CD4-positive, alpha-beta T cell treated with Interleukin-17A for 1 hour (primary cell): ENCODE measurements around the gene PLCB1.
A peak's percentile ranks its signal among the peaks of the same experiment; 100 is the strongest.
"Not testable (repeated sequence)": the region's sequence is repeated elsewhere in the genome, so short reads cannot be mapped to it uniquely, and the experiment has no call there.

ENCODE experiments used
- DNase-seq: peaks from one replicate; pipeline ENCODE4 v3.0.0-alpha.2; 2020

The PLCB1 gene

DNA sequence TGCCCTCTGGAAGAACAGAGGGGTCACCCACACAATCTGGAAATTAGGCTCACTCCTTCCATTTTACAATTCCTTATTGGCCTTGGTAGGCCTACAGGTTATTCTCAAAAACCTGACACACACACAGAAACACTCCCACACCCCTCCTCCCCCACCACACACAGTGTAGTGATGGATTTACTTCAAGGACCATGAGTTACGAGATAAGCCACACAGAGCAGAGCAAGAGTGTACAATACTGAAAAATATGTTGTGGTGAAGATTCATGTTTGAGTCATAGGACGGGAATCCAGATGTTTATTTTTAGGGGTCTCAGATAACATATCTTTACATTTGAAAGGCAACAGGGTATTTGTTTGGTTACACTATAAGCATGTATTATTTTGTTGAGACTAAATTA lies 291.9 kb downstream of the PLCB1 start:
- DNase-seq = no peak

DNA sequence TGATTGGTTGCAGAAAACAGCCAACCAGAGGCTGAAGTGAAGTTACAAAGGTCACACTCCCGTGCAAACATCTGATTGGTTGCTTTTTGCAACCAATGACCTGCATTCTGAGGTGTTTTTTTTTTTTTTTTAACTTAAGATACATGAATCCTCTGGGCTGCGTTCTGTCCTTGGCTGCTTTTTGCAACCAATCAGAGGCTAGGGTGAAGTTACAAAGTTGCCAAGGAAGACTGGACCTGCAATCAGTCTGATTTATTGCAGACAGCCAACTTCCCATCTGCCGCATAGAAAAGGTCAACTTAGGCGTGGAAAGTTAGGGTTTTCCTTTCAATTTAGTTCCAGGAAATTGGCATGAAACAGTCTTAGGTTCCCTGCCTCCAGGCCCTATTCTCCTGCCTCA lies 292.9 kb downstream of the PLCB1 start:
- no peak for DNase-seq

DNA sequence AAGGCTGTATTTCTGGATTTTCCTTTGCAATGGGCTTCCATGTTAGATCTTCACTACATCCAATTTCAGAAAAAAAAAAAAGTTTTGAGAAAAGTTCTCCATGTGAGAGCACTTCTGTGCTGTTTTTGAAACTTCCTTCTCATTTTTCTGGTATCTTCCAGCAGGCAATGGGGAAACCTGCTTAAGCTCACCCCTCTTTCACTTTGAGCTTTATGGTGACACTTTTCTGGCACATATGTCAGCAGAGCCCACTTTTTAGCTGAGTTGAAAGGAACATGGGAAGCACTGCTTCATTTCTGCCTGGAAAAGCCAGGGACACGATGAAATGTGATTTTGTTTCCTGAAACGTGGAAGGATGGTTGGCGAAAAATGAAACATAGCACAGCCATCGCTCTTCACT lies 293.7 kb downstream of the PLCB1 start:
- DNase-seq = no peak

DNA sequence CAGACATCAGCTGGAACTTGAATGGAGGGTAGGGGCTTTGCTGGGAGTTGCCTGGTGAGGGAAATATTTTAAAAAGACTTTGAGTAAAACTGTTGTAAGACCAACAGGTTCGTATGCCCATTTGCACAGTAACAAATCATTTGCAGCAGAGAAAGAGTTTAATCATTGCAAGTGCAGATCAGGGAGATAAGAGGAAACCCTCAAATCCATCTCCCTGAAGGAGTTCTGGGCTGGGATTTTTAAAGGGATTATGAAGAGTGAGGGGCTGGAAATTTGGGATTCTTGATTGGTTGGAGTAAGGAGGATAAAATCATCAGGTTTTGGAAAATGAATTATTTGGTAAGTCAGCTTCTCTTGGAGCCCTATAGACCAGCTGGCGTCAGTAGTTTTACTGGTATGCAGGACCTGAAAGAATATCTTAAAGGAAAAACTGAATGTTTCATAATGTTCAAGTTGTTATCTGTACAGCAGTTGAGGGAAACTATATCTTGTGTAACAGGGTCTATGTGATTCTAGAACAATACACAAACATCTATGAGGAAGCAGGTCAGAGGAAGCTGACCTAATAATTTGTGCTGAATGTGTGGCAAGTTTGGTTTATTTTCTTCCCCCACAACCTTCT lies 295.5 kb downstream of the PLCB1 start:
- no peak for DNase-seq

DNA sequence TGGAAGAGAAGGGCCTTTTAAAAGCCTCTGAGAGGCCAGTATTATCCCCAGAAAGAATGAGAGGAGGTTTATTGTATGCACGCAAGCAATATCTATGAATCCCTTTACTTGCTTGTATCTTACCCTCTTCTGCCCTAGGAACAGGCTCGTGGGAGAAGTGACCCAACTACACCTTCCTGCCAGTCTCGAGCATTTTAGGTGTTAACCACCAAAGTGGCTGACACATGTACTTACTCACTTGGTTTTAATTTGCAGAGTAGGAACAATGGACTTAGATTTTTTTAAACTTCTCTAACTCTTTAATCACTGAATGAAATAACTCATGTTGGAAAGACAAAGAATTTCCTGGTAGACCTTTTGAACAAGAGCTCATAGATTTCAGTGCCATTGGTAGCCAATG lies 296.9 kb downstream of the PLCB1 start:
- DNase-seq = peak; percentile 10

DNA sequence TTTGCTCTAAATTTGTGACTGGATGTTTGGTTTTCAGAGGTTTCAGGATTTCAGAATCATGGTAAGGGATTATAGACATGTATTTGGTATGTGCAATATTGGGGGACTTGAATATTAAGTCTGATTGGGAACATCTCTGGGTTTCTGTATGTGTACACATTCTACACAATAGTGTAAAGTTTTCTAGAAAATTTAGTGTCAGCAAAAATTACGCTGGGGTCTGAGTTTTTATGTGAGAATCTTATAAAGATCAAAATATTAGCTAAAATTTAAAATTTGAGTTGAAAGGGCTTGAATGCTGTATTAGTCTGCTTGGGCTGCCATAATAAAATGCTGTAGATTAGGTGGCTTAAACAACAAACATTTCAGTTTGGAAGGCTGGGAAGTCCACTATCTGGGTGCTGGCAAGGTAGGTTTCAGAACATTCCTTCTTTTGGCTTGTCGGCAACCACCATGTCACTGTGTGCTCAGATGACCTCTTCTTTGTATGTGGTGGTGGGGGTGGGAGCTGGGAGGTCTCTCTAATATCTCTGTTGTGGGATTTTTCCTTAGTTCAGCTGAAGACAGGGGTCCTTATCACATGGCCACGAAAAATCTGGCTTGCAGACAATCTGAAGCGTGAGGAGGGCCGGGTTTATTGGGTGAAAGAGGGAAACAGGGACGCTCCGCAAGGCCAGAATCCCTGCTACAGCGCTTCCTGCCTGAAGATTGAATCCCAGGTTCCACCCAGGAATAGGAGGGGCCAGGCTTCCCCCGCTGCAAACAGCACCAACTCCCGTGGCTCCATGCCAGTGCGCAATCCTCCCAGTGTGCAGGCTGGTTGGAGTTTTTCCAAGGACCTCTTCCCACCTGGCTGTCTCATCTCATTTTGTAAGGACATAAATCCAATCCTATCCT lies 299.7 kb downstream of the PLCB1 start:
- DNase-seq = no peak

DNA sequence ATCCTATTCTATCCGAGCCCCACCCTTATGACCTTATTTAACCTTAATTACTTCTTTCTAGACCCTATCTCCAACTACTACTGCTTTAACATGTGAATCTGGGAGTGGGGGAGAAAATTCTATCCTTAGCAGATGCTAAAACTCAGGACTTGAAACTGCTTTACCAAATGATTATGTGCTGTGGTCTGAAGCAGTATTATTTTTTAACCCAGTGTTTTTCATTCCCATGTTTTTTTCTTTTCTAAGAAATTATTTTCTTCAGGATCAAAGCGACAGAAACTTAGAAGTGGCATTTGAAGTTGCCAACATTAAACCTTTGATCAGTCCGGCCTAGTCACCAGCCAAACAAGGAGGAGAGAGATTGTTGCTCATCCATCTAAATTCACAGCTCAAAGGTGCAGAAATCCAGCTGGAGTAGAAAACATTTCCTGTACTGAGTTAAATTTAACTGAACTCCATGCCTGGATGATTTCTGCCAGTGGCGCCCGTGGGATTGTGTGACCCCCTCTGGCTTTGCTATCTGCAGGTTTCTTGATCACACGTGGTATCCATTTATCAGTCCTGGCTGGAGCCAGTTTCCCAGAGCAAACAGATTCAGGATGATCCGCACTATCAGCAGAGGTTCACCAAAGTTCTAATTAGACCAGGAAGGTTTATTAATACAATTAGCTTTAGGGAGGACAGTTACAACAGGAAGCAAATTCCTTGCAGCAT lies 300.5 kb downstream of the PLCB1 start:
- DNase-seq = no peak

DNA sequence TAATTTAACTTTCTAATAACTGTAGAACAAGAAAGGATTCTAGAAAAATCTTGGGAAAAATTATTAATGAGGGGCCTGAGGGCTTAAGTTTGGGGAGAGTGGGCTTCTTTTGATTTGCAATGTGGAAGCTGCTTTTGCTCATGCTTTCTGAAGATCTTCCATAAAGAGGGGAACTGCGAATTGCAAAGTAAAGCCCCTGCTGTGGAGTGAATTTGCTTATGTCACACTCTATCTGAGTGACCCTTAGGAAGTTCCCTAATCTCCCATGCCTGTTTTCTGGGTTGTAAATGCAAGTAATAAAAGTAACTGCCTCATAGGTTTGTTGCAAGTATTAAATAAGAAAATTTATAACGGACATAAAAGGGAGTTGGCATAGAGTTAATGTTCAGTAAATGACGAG lies 301.2 kb downstream of the PLCB1 start:
- no peak for DNase-seq

DNA sequence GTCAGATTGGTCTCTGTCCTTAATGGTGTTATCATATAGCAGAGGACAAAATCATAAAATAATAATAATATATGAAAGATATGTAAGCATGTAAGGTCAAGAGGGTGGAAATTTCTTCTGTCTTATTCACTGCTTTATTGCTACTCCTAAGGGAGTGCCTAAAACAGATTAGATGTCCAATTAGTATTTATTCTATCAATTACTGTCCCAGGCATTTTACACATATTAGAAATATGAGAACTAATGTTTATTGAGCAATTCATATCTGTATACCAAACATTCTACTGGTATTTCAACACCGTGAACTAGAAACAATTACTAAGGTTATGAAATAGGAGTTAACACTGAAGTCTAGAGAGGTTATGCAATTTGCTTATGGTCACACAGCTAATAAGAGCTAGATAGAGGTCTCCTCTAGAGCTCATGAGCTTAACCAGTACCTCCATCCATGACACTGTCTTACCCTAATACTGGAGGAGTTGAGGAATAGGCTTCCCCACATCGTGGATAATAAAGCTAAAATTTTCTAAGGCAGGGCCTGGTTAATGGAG lies 302.3 kb downstream of the PLCB1 start:
- no peak for DNase-seq

DNA sequence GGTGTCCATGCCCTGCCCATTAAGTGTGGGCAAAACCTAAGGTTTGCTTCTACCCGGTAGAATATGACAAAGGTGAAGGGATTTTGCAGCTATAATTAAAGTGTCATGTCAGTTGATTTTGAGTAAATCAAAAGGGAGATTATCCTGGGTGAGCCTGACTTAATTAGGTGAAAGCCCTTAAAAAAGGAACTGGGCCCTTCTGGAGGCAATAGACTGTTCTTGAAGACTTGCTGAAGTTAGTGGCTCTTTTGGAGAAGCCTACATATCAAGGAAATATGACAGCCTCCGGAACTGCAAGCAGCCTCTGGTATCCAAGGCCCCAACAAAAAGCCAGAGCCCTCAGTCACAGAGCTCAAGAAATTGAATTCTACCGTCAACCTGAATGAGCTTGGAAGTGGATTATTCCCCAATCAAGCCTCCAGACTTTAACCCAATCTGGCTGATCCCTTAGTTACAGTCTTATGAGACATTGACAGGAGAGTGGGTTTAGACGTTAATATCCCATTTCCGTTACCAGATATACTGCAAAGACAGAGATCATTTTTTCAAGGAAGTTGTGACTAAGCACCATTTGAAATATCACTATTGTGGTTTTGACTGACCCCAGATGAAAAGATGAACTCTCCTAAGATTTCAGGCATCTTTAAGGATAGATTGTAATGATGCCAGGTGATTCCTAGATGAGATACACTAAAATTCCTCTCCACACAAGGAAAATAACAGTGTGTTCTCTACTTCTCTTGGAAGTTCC lies 303.4 kb downstream of the PLCB1 start:
- DNase-seq = no peak

DNA sequence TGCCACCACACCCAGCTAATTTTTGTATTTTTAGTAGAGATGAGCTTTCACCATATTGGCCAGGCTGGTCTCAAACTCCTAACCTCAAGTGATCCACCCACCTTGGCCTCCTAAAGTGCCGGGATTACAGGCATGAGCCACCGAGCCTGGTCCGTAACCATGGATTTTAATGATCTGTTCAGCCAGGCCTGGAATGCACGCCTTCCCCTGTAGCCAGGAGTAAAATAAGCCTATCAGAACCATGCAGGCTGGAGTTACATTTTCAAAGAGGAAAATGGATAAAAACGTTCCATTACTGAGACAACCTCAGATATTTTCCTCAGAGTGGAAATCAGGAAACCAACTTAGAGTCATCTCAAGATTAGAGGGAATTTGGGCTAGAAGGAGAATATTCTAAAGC lies 304.9 kb downstream of the PLCB1 start:
- not testable (repeated sequence) for DNase-seq

DNA sequence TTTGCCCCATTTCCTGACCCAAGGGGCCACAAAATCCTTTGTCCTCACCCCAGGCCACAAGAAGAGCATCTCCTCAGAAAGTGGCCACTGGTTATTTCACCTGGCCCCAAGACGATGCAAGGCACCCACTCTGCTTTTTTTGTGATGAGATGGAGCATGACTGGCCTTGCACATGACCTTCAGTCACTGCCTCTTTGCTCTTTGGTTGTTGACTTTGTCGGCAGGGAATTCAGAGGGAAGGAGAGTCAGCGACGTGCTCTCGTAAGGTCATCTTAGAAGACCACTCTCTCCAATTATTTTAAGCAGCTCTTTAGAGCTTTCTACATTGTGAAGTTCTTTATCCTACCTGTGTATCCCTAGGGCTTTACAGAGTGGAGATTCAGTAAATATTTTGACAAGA lies 306.7 kb downstream of the PLCB1 start:
- no peak for DNase-seq

DNA sequence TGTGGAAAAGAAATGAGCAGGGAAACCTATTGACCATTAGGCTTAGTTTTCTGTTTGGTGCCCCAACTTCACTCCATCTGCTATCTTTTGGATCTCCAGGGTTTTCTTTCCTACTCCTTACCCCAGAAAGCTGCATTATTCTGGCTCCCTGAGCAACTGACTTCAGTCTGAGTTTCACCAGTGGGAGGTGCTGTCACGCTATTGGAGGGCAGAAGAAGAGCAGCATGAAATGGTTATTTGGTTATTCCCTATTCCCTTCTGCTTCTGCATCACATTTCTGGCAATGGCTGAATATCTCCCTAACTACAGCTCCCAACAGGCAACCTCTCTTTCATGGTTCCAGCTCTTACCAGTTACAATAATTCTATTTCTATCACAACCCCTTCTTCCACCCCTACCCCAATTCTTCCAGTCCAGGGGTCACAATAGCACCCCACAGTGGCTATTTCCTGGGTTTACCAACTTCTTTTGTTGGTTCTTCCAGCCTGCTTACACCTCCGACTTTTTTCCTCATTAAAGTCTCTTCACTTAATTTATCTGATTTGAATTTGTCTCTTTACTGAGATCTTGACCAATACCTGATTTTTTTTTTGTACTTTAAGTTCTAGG lies 311.5 kb downstream of the PLCB1 start:
- DNase-seq = no peak

DNA sequence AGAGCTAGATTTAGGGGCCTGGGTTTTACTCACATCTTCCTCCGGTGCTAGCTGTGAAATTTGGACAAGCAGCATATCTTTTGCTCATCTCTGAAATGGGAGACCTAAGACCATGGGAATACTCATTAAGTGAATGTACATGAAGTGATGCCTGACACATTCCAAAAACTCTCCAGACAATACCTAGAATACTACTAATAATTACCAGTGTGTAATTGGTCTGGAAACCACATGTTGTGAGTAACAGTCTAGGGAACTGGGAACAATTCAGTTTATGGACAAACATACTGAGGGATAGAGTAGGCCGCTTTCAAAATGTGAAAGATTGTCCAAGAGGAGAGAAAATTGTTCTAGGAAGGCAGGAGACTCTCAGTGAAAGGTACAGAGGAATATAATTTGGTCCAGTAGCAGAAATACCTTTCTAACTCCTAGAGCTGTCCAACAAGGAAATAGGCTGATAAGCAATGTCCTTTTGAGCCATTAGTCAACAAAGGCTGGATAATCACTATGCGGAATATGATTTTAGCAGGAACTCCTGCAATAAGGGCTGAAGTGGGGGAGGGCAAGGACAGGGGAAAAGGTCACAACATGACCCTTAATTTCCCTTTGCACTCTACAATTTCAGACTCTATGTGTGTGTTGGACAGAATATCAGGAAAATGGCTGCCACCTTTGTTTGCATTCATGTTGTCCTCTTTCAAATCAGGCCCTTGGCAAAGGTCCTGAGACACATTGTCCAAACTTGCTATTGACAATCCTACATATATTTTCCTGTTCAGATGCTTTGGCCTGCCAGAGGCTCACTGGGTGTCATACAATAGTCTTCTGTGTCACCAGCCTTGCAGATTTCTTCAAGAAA lies 315.4 kb downstream of the PLCB1 start:
- no peak for DNase-seq

DNA sequence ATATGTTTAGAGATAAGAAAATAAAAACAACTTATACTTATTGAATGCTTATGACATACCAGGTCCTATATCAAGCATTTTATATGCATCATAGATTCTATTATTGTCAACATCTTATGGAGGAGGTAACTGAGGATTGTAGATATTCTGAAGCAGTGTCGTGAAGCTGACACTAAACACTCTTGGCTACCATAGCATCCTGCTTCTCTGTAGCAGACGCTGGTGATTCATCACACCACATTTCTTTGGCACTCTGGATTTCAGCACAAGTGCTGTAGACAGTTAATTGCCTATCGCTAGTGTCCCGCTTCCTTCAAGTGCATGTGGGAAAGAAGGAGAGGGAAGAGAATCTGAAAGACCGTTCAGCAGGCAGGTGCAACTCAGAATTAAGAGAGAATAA lies 317.1 kb downstream of the PLCB1 start:
- no peak for DNase-seq

DNA sequence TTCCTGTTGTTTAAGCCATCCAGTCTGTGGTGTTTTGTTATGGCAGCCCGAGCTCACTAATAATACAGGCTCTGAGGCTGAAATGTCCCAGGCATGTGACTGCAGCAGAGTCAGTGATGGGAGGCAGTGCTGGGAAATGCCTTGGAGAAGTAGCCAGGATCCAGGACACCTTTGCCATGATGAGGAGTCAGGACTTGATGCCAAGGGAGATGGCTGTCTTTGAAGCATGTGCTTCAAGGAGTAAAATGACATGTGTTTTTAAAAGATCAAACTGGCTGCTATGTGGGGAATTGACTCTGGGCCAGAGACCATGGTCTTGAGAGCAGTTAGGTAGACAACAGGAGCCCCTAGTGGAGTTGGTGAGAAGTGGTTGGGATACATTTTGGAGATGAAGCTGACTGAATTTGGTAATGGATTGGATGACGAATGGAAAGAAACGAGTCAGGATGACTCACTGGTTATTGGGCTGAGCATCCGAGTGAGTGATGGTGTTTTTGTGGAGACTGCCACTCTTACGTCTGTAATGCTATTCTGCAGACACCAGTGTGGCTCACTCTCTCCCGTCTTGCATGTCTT lies 322.2 kb downstream of the PLCB1 start:
- peak; percentile 10 for DNase-seq

DNA sequence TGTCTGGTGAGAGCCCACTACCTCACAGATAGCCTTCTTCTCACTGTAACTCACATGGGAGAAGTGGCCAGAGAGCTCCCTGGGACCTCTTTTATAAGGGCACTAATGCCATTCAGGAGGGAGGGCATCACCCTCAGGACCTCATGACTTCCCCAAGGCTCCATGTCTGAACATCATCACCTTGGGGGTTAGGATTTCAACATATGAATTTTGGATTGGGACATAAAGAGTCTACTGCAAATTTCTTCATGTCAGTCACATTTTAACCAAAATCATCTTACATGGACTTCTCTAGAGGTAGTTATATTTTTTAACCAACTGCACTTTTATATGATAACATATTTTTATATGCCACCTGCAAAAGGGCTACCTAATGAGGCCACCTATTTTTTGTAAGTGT lies 324.7 kb downstream of the PLCB1 start:
- no peak for DNase-seq

DNA sequence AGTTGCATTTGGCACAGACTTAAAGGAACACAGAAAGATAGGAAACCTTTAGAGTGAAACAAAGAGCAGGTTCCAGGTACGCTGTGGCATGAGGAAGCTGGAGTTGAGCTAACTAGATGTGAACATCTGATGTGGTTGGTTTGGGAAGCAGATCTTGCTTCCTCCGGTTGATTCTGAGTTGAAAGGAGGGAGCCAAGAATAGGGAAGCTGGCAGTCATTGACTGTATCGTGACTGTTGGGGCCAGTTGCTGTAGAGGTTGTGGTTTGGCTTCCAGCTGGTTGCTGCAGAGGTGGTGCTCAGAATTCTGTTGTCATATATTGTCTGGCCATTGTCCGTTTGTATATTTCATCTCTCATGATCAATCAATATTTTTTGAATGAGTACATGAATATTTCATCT lies 325.9 kb downstream of the PLCB1 start:
- peak; percentile 8 for DNase-seq

DNA sequence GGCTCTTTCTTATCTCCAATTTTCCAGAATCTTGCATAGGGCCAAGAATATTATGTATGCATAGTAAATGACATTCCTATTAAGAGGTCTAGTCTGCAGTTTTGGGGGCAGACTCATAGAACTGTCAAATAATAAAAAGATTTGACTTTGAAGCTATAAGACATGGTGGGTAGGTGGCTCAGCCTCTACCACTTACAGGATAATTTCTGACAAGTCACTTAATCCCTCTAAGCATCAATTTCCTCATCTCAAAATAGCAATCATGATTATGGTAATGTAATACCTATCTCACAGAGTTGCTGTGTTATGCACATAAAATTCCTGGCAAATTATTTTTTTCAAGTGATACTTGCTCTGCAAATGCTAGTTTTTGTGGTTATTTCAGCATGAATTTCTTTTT lies 329.1 kb downstream of the PLCB1 start:
- no peak for DNase-seq

DNA sequence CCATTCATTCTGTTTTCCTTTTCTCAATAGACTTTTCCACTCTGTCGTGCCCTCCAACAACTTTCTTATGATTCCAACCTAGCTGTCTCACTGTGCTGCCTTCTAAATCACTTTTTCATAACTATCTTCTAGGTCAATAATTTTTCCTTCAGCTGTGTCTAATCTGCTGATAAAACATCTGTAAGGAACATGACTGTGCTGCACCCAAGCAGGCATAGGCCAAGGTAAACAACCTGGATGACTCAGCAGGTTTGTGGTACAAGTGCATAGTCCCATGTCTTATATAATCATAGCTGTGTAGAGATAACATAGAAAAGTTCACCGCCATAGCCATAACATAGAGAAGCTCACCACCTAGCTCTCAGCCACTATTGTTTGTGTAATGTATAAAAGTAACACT lies 332.3 kb downstream of the PLCB1 start:
- no peak for DNase-seq

DNA sequence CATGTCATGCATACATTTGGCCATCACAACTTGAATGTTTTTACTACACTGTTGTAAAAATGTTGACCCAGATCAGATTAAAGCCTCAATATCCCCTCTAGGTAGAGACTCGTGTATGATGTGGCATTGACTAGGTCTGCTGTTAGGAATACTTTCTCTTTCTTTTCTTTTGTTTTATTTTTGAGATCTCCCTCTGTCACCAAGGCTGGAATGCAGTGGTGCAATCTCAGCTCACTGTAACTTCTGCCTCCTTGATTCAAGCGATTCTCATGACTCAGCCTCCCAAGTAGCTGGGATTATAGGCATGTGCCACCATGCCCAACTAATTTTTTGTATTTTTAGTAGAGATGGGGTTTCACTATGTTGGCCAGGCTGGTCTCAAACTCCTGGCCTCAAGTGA lies 334.7 kb downstream of the PLCB1 start:
- DNase-seq = not testable (repeated sequence)
